Melanocyte of skin (primary cell): ENCODE results near the gene TSPAN31. TPM values are rescaled to one million over a fixed set of nuclear protein-coding genes. Genes with fewer than 3 reads are reported as not detected.

Experiments used
- total RNA-seq, 2 donors: library from RNA; depleted of rRNA; stranded (reverse); fragments of >200 nt; gene quantifications; 2 replicates each; pipeline ENCODE4 v1.2.3, GENCODE V29; 2012

TSPAN31 gene
- 10 to 100 TPM; 33.0 to 37.2 TPM for total RNA-seq

GRCh38 chr12:57744777-57745484, at the start of gene TSPAN31:
Gene TSPAN31 (plus strand): TSS chr12:57745039. CDS start chr12:57745155, 116 bp downstream.

GRCh38 chr12:57738661-57739237, 6.1 kb upstream of the TSPAN31 start, which contains the start of gene AGAP2:
Gene AGAP2 (minus strand): TSS chr12:57738742. CDS start chr12:57738246, 496 bp downstream.

GRCh38 chr12:57751788-57752667, 7.2 kb downstream of the TSPAN31 start, which contains the start of gene CDK4:
Gene CDK4 (minus strand): TSS chr12:57752310. CDS start chr12:57751717, 593 bp downstream.

GRCh38 chr12:57754411-57755193, 9.8 kb downstream of the TSPAN31 start, which contains the start of gene MARCHF9:
Gene MARCHF9 (plus strand): TSS chr12:57755103. CDS start chr12:57755529, 426 bp downstream.

GRCh38 chr12:57766464-57767304, 21.8 kb downstream of the TSPAN31 start, which contains the start of gene CYP27B1:
Gene CYP27B1 (minus strand): TSS chr12:57767078. CDS start chr12:57767041, 37 bp downstream.

GRCh38 chr12:57771873-57772428, 27.1 kb downstream of the TSPAN31 start, which contains the start of gene METTL1:
Gene METTL1 (minus strand): TSS chr12:57772105. CDS start chr12:57772083, 22 bp downstream.

GRCh38 chr12:57772429-57773322, 27.8 kb downstream of the TSPAN31 start, which contains the start of gene EEF1AKMT3:
Gene EEF1AKMT3 (plus strand): TSS chr12:57772614. CDS start chr12:57772725, 111 bp downstream.

GRCh38 chr12:57782608-57783465, 38.0 kb downstream of the TSPAN31 start, which contains the start of gene TSFM:
Gene TSFM (plus strand): TSS chr12:57782787. CDS start chr12:57782802, 15 bp downstream.

Other genes starting within 250 kb of the TSPAN31 start
- gene DDIT3, start 224.5 kb upstream of the TSPAN31 start, total RNA-seq: 10 to 100 TPM; 17.6 to 19.6 TPM
- gene MBD6, start 222.2 kb upstream of the TSPAN31 start, total RNA-seq: 1 to 10 TPM; 6.5 to 8.7 TPM
- gene DCTN2, start 197.8 kb upstream of the TSPAN31 start, total RNA-seq: 100 to 1,000 TPM; 105 to 108 TPM
- gene KIF5A, start 195.0 kb upstream of the TSPAN31 start, total RNA-seq: under 1 TPM; under 0.01 to 0.34 TPM
- gene PIP4K2C, start 153.8 kb upstream of the TSPAN31 start, total RNA-seq: 10 to 100 TPM; 36.6 to 47.8 TPM
- gene DTX3, start 140.2 kb upstream of the TSPAN31 start, total RNA-seq: 10 to 100 TPM; 11.7 to 17.6 TPM
- gene ARHGEF25, start 133.6 kb upstream of the TSPAN31 start, total RNA-seq: 1 to 10 TPM; 5.2 to 5.3 TPM
- gene B4GALNT1, start 111.8 kb upstream of the TSPAN31 start, total RNA-seq: 10 to 100 TPM in 1 of 2 donors, 1 to 10 TPM in 1; 4.7 to 11.7 TPM
- gene OS9, start 50.9 kb upstream of the TSPAN31 start, total RNA-seq: 100 to 1,000 TPM in 1 of 2 donors, 10 to 100 TPM in 1; 82.9 to 128 TPM
- under 1 TPM; under 0.01 to 0.34 TPM for gene AGAP2, start 6.3 kb upstream of the TSPAN31 start, total RNA-seq
- 100 to 1,000 TPM; 295 to 361 TPM for gene CDK4, start 7.3 kb downstream of the TSPAN31 start, total RNA-seq
- gene MARCHF9, start 10.1 kb downstream of the TSPAN31 start, total RNA-seq: 1 to 10 TPM; 4.3 to 5.9 TPM
- under 1 TPM in 1 of 2 donors, not detected in 1; 1.00 TPM for gene CYP27B1, start 22.0 kb downstream of the TSPAN31 start, total RNA-seq
- gene METTL1, start 27.1 kb downstream of the TSPAN31 start, total RNA-seq: 10 to 100 TPM in 1 of 2 donors, 1 to 10 TPM in 1; 4.1 to 13.0 TPM
- 1 to 10 TPM; 3.4 to 5.7 TPM for gene EEF1AKMT3, start 27.6 kb downstream of the TSPAN31 start, total RNA-seq
- 10 to 100 TPM; 28.9 to 40.6 TPM for gene TSFM, start 37.7 kb downstream of the TSPAN31 start, total RNA-seq
- 1 to 10 TPM in 1 of 2 donors, under 1 TPM in 1; 1.00 to 2.4 TPM for gene AVIL, start 73.7 kb downstream of the TSPAN31 start, total RNA-seq
- gene CTDSP2, start 101.7 kb downstream of the TSPAN31 start, total RNA-seq: 10 to 100 TPM; 37.0 to 42.7 TPM
- 10 to 100 TPM in 1 of 2 donors, 1 to 10 TPM in 1; 5.9 to 13.7 TPM for gene ATP23, start 196.5 kb downstream of the TSPAN31 start, total RNA-seq